GM10847 (cell line): ENCODE results near the gene NLGN1.

ENCODE experiments used
- POLR2A ChIP-seq: IDR thresholded peaks from 2 replicates; pipeline ENCODE4 v1.6.1; 2011; ENCODE audit not compliant: insufficient read length; ENCODE audit errors: extremely low read depth

Gene NLGN1

GRCh38 chr3:174232658-174233429, 835.3 kb downstream of the NLGN1 start:
- no peak for TF ChIP-seq POLR2A

- TF ChIP-seq POLR2A: no peak
These were observed 836.0 kb downstream of the NLGN1 start for GRCh38 chr3:174233511-174233910.

GRCh38 chr3:174242311-174243041, 844.9 kb downstream of the NLGN1 start:
- TF ChIP-seq POLR2A: no peak

GRCh38 chr3:174243171-174243570, 845.6 kb downstream of the NLGN1 start:
- no peak for TF ChIP-seq POLR2A

GRCh38 chr3:174247687-174248152, 850.2 kb downstream of the NLGN1 start:
- no peak for TF ChIP-seq POLR2A

- TF ChIP-seq POLR2A: no peak
These were observed 854.1 kb downstream of the NLGN1 start for GRCh38 chr3:174251681-174252080.

GRCh38 chr3:174253196-174253823, 855.8 kb downstream of the NLGN1 start:
- TF ChIP-seq POLR2A: no peak

GRCh38 chr3:174253940-174254339, 856.4 kb downstream of the NLGN1 start:
- no peak for TF ChIP-seq POLR2A

GRCh38 chr3:174255454-174255853, 857.9 kb downstream of the NLGN1 start:
- no peak for TF ChIP-seq POLR2A

GRCh38 chr3:174266476-174266875, 868.9 kb downstream of the NLGN1 start:
- TF ChIP-seq POLR2A: no peak

- no peak for TF ChIP-seq POLR2A
These were observed 870.5 kb downstream of the NLGN1 start for GRCh38 chr3:174268061-174268460.

- TF ChIP-seq POLR2A: no peak
These were observed 871.0 kb downstream of the NLGN1 start for GRCh38 chr3:174268586-174268985.

- TF ChIP-seq POLR2A: no peak
These were observed 873.3 kb downstream of the NLGN1 start for GRCh38 chr3:174270841-174271240.

- TF ChIP-seq POLR2A: no peak
These were observed 877.8 kb downstream of the NLGN1 start for GRCh38 chr3:174275336-174275735.

- no peak for TF ChIP-seq POLR2A
These were observed 879.3 kb downstream of the NLGN1 start for GRCh38 chr3:174276826-174277225.

GRCh38 chr3:174278094-174278493, 880.5 kb downstream of the NLGN1 start:
- TF ChIP-seq POLR2A: no peak

GRCh38 chr3:174280186-174280585, 882.6 kb downstream of the NLGN1 start:
- no peak for TF ChIP-seq POLR2A
